Skeletal muscle satellite cell (primary cell): Measurements from ENCODE around the gene IL15RA.
A peak's percentile ranks its signal among the peaks of the same experiment; 100 is the strongest.

Source experiments
- H3K27me3 ChIP-seq: 2 replicates; pipeline ENCODE4 v1.7.0; 2013; ENCODE audit warnings: low read length; ENCODE audit not compliant: control insufficient read depth, insufficient read depth
- H3K36me3 ChIP-seq: 2 replicates; pipeline ENCODE4 v1.7.0; 2013; ENCODE audit warnings: mild to moderate bottlenecking, control low read depth, low read length; ENCODE audit not compliant: insufficient read depth
- H3K4me1 ChIP-seq: 2 replicates; pipeline ENCODE4 v1.7.0; 2013; ENCODE audit warnings: low read length; ENCODE audit not compliant: control insufficient read depth, insufficient read depth
- H3K4me2 ChIP-seq: 2 replicates; pipeline ENCODE4 v1.7.0; 2013; ENCODE audit warnings: mild to moderate bottlenecking, low read length
- H3K4me3 ChIP-seq: 2 replicates; pipeline ENCODE4 v1.7.0; 2013; ENCODE audit warnings: low read length
- H3K9ac ChIP-seq: 2 replicates; pipeline ENCODE4 v1.7.0; 2013; ENCODE audit warnings: mild to moderate bottlenecking, low read depth, low read length, moderate library complexity
- H3K9me3 ChIP-seq: replicated peaks from 2 replicates; pipeline ENCODE4 v1.7.0; 2013; ENCODE audit warnings: mild to moderate bottlenecking, control low read depth, low read length

Gene IL15RA

GRCh38 chr10:5933909-5934546 is 43.3 kb downstream of the IL15RA start:
- no peak overlapping the region for H3K4me3 ChIP-seq
- no peaks in the 10 kb centered on the region for H3K9me3 ChIP-seq
- no peak overlapping the region for H3K4me2 ChIP-seq
- H3K27me3 ChIP-seq, result no peaks in the 10 kb centered on the region
- no peaks in the 10 kb centered on the region for H3K4me1 ChIP-seq
- H3K36me3 ChIP-seq, result peaks cover 66% of the 10 kb centered on the region
- H3K9ac ChIP-seq, result no peak overlapping the region

GRCh38 chr10:5932345-5932744 is 45.0 kb downstream of the IL15RA start:
- Histone ChIP-seq H3K27me3 (no peaks in the 10 kb centered on the region), H3K4me2 (no peak overlapping the region), H3K9me3 (no peaks in the 10 kb centered on the region), H3K9ac (no peak overlapping the region), H3K4me3 (no peak overlapping the region), H3K36me3 (peaks cover 61% of the 10 kb centered on the region), H3K4me1 (peaks cover 5% of the 10 kb centered on the region)

- H3K27me3 ChIP-seq, result no peaks in the 10 kb centered on the region
- H3K9ac ChIP-seq, result no peak overlapping the region
- H3K4me1 ChIP-seq, result peaks cover 15% of the 10 kb centered on the region
- H3K4me3 ChIP-seq, result no peak overlapping the region
- no peaks in the 10 kb centered on the region for H3K9me3 ChIP-seq
- H3K4me2 ChIP-seq, result no peak overlapping the region
- peaks cover 57% of the 10 kb centered on the region for H3K36me3 ChIP-seq
Measured at GRCh38 chr10:5930272-5930671, 47.1 kb downstream of the IL15RA start.

- peaks cover 60% of the 10 kb centered on the region for H3K36me3 ChIP-seq
- H3K4me1 ChIP-seq, result peaks cover 15% of the 10 kb centered on the region
- no peaks in the 10 kb centered on the region for H3K27me3 ChIP-seq
- no peak overlapping the region for H3K9ac ChIP-seq
- no peak overlapping the region for H3K4me2 ChIP-seq
- no peak overlapping the region for H3K4me3 ChIP-seq
- H3K9me3 ChIP-seq, result no peaks in the 10 kb centered on the region
Measured at GRCh38 chr10:5929442-5929841, 47.9 kb downstream of the IL15RA start.

- no peaks in the 10 kb centered on the region for H3K9me3 ChIP-seq
- H3K9ac ChIP-seq, result peak overlapping the region; percentile 15
- peaks cover 15% of the 10 kb centered on the region for H3K4me1 ChIP-seq
- H3K27me3 ChIP-seq, result no peaks in the 10 kb centered on the region
- peak overlapping the region; percentile 40 for H3K4me2 ChIP-seq
- H3K4me3 ChIP-seq, result no peak overlapping the region
- peaks cover 71% of the 10 kb centered on the region for H3K36me3 ChIP-seq
Measured at GRCh38 chr10:5927306-5927705, 50.0 kb downstream of the IL15RA start.

- no peak overlapping the region for H3K9ac ChIP-seq
- no peak overlapping the region for H3K4me3 ChIP-seq
- H3K4me1 ChIP-seq, result peaks cover 15% of the 10 kb centered on the region
- H3K36me3 ChIP-seq, result peaks cover 77% of the 10 kb centered on the region
- no peaks in the 10 kb centered on the region for H3K9me3 ChIP-seq
- no peaks in the 10 kb centered on the region for H3K27me3 ChIP-seq
- no peak overlapping the region for H3K4me2 ChIP-seq
Measured at GRCh38 chr10:5924889-5925288, 52.5 kb downstream of the IL15RA start.

- no peak overlapping the region for H3K4me2 ChIP-seq
- H3K36me3 ChIP-seq, result peaks cover 84% of the 10 kb centered on the region
- H3K4me1 ChIP-seq, result peaks cover 4% of the 10 kb centered on the region
- H3K9me3 ChIP-seq, result no peaks in the 10 kb centered on the region
- no peak overlapping the region for H3K4me3 ChIP-seq
- H3K9ac ChIP-seq, result no peak overlapping the region
- H3K27me3 ChIP-seq, result no peaks in the 10 kb centered on the region
Measured at GRCh38 chr10:5921746-5922145, 55.6 kb downstream of the IL15RA start.

- Histone ChIP-seq H3K9ac (no peak overlapping the region), H3K9me3 (no peaks in the 10 kb centered on the region), H3K4me3 (no peak overlapping the region), H3K27me3 (no peaks in the 10 kb centered on the region), H3K36me3 (peaks cover 87% of the 10 kb centered on the region), H3K4me2 (no peak overlapping the region), H3K4me1 (no peaks in the 10 kb centered on the region)
Measured at GRCh38 chr10:5919568-5919967, 57.8 kb downstream of the IL15RA start.

- Histone ChIP-seq H3K4me2 (no peak overlapping the region), H3K9me3 (no peaks in the 10 kb centered on the region), H3K4me3 (no peak overlapping the region), H3K4me1 (no peaks in the 10 kb centered on the region), H3K36me3 (peaks cover 88% of the 10 kb centered on the region), H3K27me3 (no peaks in the 10 kb centered on the region), H3K9ac (no peak overlapping the region)
Measured at GRCh38 chr10:5918763-5919162, 58.6 kb downstream of the IL15RA start.

GRCh38 chr10:5917305-5917704 is 60.0 kb downstream of the IL15RA start:
- Histone ChIP-seq H3K27me3 (no peaks in the 10 kb centered on the region), H3K4me3 (no peak overlapping the region), H3K4me1 (no peaks in the 10 kb centered on the region), H3K36me3 (peaks cover 91% of the 10 kb centered on the region), H3K9me3 (no peaks in the 10 kb centered on the region), H3K4me2 (no peak overlapping the region), H3K9ac (no peak overlapping the region)

GRCh38 chr10:5915451-5915850 is 61.9 kb downstream of the IL15RA start:
- peaks cover 88% of the 10 kb centered on the region for H3K36me3 ChIP-seq

GRCh38 chr10:5913736-5914135 is 63.6 kb downstream of the IL15RA start:
- H3K4me3 ChIP-seq, result no peak overlapping the region
- no peak overlapping the region for H3K4me2 ChIP-seq
- no peaks in the 10 kb centered on the region for H3K27me3 ChIP-seq
- peaks cover 90% of the 10 kb centered on the region for H3K36me3 ChIP-seq
- H3K4me1 ChIP-seq, result no peaks in the 10 kb centered on the region
- H3K9ac ChIP-seq, result no peak overlapping the region
- H3K9me3 ChIP-seq, result no peaks in the 10 kb centered on the region

More at GRCh38 chr10:5915451-5915850, 61.9 kb downstream of the IL15RA start:
- H3K9me3 ChIP-seq, result no peaks in the 10 kb centered on the region
- H3K9ac ChIP-seq, result no peak overlapping the region
- H3K4me1 ChIP-seq, result no peaks in the 10 kb centered on the region
- no peaks in the 10 kb centered on the region for H3K27me3 ChIP-seq
- H3K4me2 ChIP-seq, result no peak overlapping the region
- no peak overlapping the region for H3K4me3 ChIP-seq
